Right cardiac atrium (tissue), 5 donors: ENCODE results near the gene KRTAP17-1. TPM values are rescaled to one million over a fixed set of nuclear protein-coding genes. Genes with fewer than 3 reads are reported as not detected.

Experiments
- ATAC-seq, 2 donors: fragments of 200-7000 bp; cut with Tn5 transposase; one replicate each; pipeline versions ENCODE4 v1.8.0 to v1.9.1; 2020; ENCODE audit warnings: moderate library complexity in 2 of 2, mild to moderate bottlenecking in 1 of 2
- DNase-seq, 3 donors: peaks; one replicate each; pipeline ENCODE4 v3.0.0-alpha.2; 2020
- H3K27ac ChIP-seq: one replicate; pipeline ENCODE4 v1.5.1; 2013; ENCODE audit warnings: mild to moderate bottlenecking, low read length, control low read depth, moderate library complexity
- H3K27me3 ChIP-seq: one replicate; pipeline ENCODE4 v1.6.1; 2013; ENCODE audit not compliant: control insufficient read depth, insufficient read depth
- H3K4me1 ChIP-seq: one replicate; pipeline ENCODE4 v1.6.1; 2013; ENCODE audit warnings: low read length; ENCODE audit not compliant: control insufficient read depth, insufficient read depth
- H3K4me3 ChIP-seq: one replicate; pipeline ENCODE4 v1.5.1; 2013; ENCODE audit warnings: low read length, control low read depth
- H3K9me3 ChIP-seq: one replicate; pipeline ENCODE4 v1.6.1; 2013; ENCODE audit warnings: low read length; ENCODE audit not compliant: control insufficient read depth
- WGBS: extraction: QIAGEN DNeasy Blood & Tissue Kit; methylation state at CpG from one replicate; pipeline ENCODE4 v1.1.7; 2013; 5-methylcytosine and 5-hydroxymethylcytosine counted together
- intact Hi-C, 4 donors: fragments of 100-400 bp; cut with DNase I; formaldehyde crosslinking; loops; one replicate each; pipeline versions ENCODE4 v1.11.0 to v1.14.0; 2022 to 2023
- polyA plus RNA-seq: library from polyadenylated mRNA; stranded (reverse); fragments of 200-250 nt; gene quantifications from one replicate; pipeline ENCODE4 v1.2.3, GENCODE V29; 2013
- total RNA-seq, 4 donors: library from RNA; stranded (reverse); fragmentation: NEBNext Ultra II Directional; extraction: Animal tissue kit (Norgen Biotek cat#: 25700); gene quantifications; one replicate each; pipeline ENCODE4 v1.2.1, GENCODE V29; 2021
- donor health status: healthy with polysubstance abuse.
- donor health status: DM: no; HTN: yes; CAD: no.
- donor health status: DM: no; HTN: no; CAD: no.
- donor health status: DM: no; HTN: yes; CAD: no; lungs with severe emphysema.
- donor health status: DM: yes; HTN: yes; CAD: no.

KRTAP17-1 gene
- total and polyA plus RNA-seq, 5 donors, result not detected

- Histone ChIP-seq H3K27me3 (no peaks in the 10 kb centered on the region), H3K4me3 (no peak overlapping the region), H3K27ac (no peak overlapping the region), H3K9me3 (peaks cover 2% of the 10 kb centered on the region), H3K4me1 (no peaks in the 10 kb centered on the region)
- ATAC-seq (no peak), DNase-seq (no peak)
- intact Hi-C loops, result no loop called here
- 70% methylated on average over 3 of the region's 3 CpGs for WGBS
Observed at GRCh38 chr17:41343029-41343428, 27.5 kb upstream of the KRTAP17-1 start.

GRCh38 chr17:41340934-41341861, 25.7 kb upstream of the KRTAP17-1 start:
- H3K4me3 ChIP-seq, result no peak overlapping the region
- H3K4me1 ChIP-seq, result no peaks in the 10 kb centered on the region
- ATAC-seq, result no peak
- H3K9me3 ChIP-seq, result peaks cover 2% of the 10 kb centered on the region
- DNase-seq, result no peak
- intact Hi-C loops, result no loop called here
- H3K27ac ChIP-seq, result no peak overlapping the region
- no peaks in the 10 kb centered on the region for H3K27me3 ChIP-seq
- 76% methylated on average over 7 of the region's 7 CpGs for WGBS

- Histone ChIP-seq H3K9me3 (peaks cover 2% of the 10 kb centered on the region), H3K4me3 (no peak overlapping the region), H3K27ac (no peak overlapping the region), H3K4me1 (no peaks in the 10 kb centered on the region), H3K27me3 (no peaks in the 10 kb centered on the region)
- intact Hi-C loops, result no loop called here
- DNase-seq, result no peak
- 52% methylated on average over 3 of the region's 3 CpGs for WGBS
- no peak for ATAC-seq
Observed at GRCh38 chr17:41340494-41340893, 25.0 kb upstream of the KRTAP17-1 start.

- Histone ChIP-seq H3K4me1 (no peaks in the 10 kb centered on the region), H3K4me3 (no peak overlapping the region), H3K27ac (no peak overlapping the region), H3K27me3 (no peaks in the 10 kb centered on the region), H3K9me3 (peaks cover 2% of the 10 kb centered on the region)
- ATAC-seq, result no peak
- WGBS, result 53% methylated on average over 2 of the region's 2 CpGs
- DNase-seq, result no peak
- intact Hi-C loops, result no loop called here
Observed at GRCh38 chr17:41339571-41340172, 24.2 kb upstream of the KRTAP17-1 start.

- 41% methylated on average over 5 of the region's 5 CpGs for WGBS
- no peak overlapping the region for H3K4me3 ChIP-seq
Observed at GRCh38 chr17:41338961-41339485, 23.5 kb upstream of the KRTAP17-1 start.

GRCh38 chr17:41335747-41336146, 20.2 kb upstream of the KRTAP17-1 start:
- intact Hi-C loops, result no loop called here
- 100% methylated on average over 1 of the region's 1 CpG for WGBS
- no peaks in the 10 kb centered on the region for H3K27me3 ChIP-seq
- no peak overlapping the region for H3K27ac ChIP-seq
- H3K9me3 ChIP-seq, result no peaks in the 10 kb centered on the region
- no peak overlapping the region for H3K4me3 ChIP-seq
- H3K4me1 ChIP-seq, result no peaks in the 10 kb centered on the region
- no peak for ATAC-seq
- no peak for DNase-seq

More at GRCh38 chr17:41338961-41339485, 23.5 kb upstream of the KRTAP17-1 start:
- Histone ChIP-seq H3K27ac (no peak overlapping the region), H3K9me3 (peaks cover 2% of the 10 kb centered on the region), H3K4me1 (no peaks in the 10 kb centered on the region), H3K27me3 (no peaks in the 10 kb centered on the region)
- ATAC-seq, result no peak
- no peak for DNase-seq
- intact Hi-C loops, result no loop called here

GRCh38 chr17:41334385-41335305, 19.1 kb upstream of the KRTAP17-1 start:
- no peaks in the 10 kb centered on the region for H3K9me3 ChIP-seq
- intact Hi-C loops, result no loop called here
- no peaks in the 10 kb centered on the region for H3K4me1 ChIP-seq
- H3K27me3 ChIP-seq, result no peaks in the 10 kb centered on the region
- H3K27ac ChIP-seq, result no peak overlapping the region
- H3K4me3 ChIP-seq, result no peak overlapping the region
- DNase-seq, result no peak
- WGBS, result 66% methylated on average over 6 of the region's 6 CpGs
- ATAC-seq, result no peak

- intact Hi-C loops, result no loop called here
- H3K27me3 ChIP-seq, result no peaks in the 10 kb centered on the region
Observed at GRCh38 chr17:41333836-41334235, 18.3 kb upstream of the KRTAP17-1 start.

GRCh38 chr17:41333098-41333497, 17.6 kb upstream of the KRTAP17-1 start:
- H3K27me3 ChIP-seq, result no peaks in the 10 kb centered on the region
- DNase-seq, result no peak
- WGBS, result 95% methylated on average over 5 of the region's 5 CpGs
- no peak overlapping the region for H3K4me3 ChIP-seq
- intact Hi-C loops, result no loop called here
- ATAC-seq, result no peak
- H3K4me1 ChIP-seq, result no peaks in the 10 kb centered on the region
- no peaks in the 10 kb centered on the region for H3K9me3 ChIP-seq
- no peak overlapping the region for H3K27ac ChIP-seq

More at GRCh38 chr17:41333836-41334235, 18.3 kb upstream of the KRTAP17-1 start:
- 90% methylated on average over 3 of the region's 3 CpGs for WGBS
- no peak for ATAC-seq
- Histone ChIP-seq H3K27ac (no peak overlapping the region), H3K9me3 (no peaks in the 10 kb centered on the region), H3K4me1 (no peaks in the 10 kb centered on the region), H3K4me3 (no peak overlapping the region)
- DNase-seq, result no peak

- intact Hi-C loops, result no loop called here
- ATAC-seq (no peak), DNase-seq (no peak)
- WGBS, result 77% methylated on average over 2 of the region's 2 CpGs
- Histone ChIP-seq H3K4me1 (no peaks in the 10 kb centered on the region), H3K27me3 (no peaks in the 10 kb centered on the region), H3K4me3 (no peak overlapping the region), H3K27ac (no peak overlapping the region), H3K9me3 (no peaks in the 10 kb centered on the region)
Observed at GRCh38 chr17:41332239-41332638, 16.7 kb upstream of the KRTAP17-1 start.
